HTERT RPE-1 (cell line): ENCODE results near the gene TPSB2.
"Not testable (repeated sequence)": the region's sequence is repeated elsewhere in the genome, so short reads cannot be mapped to it uniquely, and the experiment has no call there.

Source experiments
- in situ Hi-C: fragments of 300-500 bp; cut with MboI; formaldehyde crosslinking; loops from 4 replicates; pipeline ENCODE4 v1.14.3; 2020; ENCODE audit warnings: low sequenced_read_pairs

Gene TPSB2

GRCh38 chr16:1206786-1207185 is 23.2 kb downstream of the TPSB2 start:
- in situ Hi-C loops = no loop called here

DNA sequence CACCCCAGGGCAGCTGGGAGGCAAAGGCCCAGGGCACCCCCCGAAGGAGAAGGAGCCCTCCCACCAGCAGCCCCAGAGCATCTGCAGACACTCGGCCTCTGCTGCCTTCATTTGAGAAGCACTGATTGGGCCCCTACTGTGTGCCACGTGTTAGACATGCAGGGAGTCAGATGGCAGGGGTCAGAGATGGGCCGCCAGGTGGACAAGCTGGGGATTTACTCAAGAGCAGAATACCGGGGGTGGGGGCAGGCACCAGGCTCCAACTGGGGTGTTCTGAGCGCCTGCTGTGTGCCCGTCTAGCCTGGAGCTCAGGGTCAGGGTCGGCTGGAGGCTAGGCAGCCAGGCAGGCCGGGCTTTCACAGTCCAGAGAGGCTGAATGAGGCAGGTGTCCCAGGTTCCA is 23.7 kb downstream of the TPSB2 start:
- in situ Hi-C loops = no loop called here

DNA sequence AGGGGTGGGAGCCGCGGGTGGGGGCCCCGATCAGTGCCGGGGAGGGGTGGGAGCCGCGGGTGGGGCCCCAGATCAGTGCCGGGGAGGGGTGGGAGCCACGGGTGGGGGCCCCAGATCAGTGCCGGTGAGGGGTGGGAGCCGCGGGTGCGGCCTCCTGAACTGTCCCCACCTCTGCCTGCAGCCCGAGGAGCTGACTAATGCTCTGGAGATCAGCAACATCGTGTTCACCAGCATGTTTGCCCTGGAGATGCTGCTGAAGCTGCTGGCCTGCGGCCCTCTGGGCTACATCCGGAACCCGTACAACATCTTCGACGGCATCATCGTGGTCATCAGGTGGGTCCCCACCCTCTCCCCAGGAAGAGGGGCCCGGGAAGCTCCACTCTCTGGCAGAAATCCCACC is 25.1 kb downstream of the TPSB2 start:
- in situ Hi-C loops = no loop called here

GRCh38 chr16:1202274-1202673 is 27.7 kb downstream of the TPSB2 start:
- in situ Hi-C loops = no loop called here

DNA sequence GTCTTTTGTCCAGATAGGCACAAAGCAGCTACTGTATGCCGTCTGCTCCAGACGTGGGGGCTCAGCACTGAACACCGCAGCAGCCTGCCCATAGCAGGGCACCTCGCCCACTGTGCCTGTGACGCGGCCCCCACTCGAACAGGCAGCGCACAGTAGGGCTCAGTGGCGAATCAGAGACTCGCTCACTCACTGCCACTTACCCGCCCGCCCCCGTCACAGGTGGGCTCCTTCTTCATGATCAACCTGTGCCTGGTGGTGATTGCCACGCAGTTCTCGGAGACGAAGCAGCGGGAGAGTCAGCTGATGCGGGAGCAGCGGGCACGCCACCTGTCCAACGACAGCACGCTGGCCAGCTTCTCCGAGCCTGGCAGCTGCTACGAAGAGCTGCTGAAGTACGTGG is 28.5 kb downstream of the TPSB2 start:
- in situ Hi-C loops = no loop called here

DNA sequence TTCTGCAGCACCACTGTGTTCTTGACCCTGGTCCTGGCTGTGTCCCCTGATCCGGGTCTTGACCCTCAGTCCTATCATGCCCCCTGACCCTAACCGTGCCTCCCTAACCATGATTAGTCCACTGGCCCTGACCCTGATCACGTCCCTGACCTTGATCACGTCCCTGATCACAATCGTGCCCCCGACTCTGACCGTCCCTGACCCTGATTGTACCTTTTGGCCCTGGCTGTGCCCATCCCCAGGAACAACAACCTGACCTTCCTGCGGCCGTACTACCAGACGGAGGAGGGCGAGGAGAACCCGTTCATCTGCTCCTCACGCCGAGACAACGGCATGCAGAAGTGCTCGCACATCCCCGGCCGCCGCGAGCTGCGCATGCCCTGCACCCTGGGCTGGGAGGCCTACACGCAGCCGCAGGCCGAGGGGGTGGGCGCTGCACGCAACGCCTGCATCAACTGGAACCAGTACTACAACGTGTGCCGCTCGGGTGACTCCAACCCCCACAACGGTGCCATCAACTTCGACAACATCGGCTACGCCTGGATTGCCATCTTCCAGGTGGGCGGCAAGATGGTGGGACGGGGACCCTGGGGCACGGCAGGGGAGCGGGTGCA is 29.9 kb downstream of the TPSB2 start:
- in situ Hi-C loops = no loop called here

GRCh38 chr16:1199347-1200013 is 30.5 kb downstream of the TPSB2 start:
- in situ Hi-C loops = no loop called here

DNA sequence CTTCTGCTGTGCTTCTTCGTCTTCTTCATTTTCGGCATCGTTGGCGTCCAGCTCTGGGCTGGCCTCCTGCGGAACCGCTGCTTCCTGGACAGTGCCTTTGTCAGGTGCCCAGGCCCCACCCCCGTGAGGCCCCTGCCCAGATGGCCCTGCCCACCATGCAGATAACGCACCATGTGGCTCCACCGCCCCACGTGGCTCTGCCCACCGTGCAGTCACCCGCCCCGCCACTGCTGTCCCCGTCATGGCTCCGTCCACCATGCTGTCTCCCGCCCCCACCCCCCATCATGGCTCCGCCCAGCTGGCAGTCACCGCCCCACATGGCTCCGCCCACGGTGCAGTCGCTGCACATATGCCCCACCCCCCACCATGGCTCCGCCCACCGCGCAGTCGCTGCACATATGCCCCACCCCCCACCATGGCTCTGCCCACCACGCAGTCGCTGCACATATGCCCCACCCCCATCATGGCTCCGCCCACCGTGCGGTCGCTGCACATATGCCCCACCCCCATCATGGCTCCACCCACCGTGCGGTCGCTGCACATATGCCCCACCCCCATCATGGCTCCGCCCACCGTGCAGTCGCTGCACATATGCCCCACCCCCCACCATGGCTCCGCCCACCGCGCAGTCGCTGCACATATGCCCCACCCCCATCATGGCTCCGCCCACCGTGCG is 31.2 kb downstream of the TPSB2 start:
- in situ Hi-C loops = not testable (repeated sequence)

DNA sequence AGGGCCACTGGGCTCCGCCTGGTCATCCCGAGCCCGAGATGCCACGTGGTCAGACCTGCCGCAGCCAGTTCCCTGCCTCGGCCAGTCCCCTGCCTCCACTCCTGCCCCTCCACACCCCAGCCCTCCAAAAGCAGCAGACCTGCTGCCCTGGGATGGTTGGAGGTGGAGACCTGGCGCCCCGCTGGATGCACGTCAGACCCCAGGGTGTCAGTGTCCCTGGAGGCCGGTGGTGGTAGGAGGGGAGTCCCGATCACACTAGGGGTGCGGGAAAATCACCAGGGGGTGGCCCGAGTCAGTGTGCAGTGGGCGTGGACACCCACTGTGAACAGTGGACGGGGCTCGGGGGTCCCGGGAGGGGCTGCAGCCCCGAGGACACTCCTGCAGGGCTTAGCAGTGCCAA is 31.8 kb downstream of the TPSB2 start:
- in situ Hi-C loops = no loop called here

- in situ Hi-C loops = no loop called here
These were observed 32.6 kb downstream of the TPSB2 start for GRCh38 chr16:1197237-1197866.

- in situ Hi-C loops = no loop called here
These were observed 33.5 kb downstream of the TPSB2 start for GRCh38 chr16:1196494-1196893.

GRCh38 chr16:1195393-1195666 is 34.7 kb downstream of the TPSB2 start:
- in situ Hi-C loops = no loop called here

- in situ Hi-C loops = no loop called here
These were observed 35.2 kb downstream of the TPSB2 start for GRCh38 chr16:1194665-1195392.

DNA sequence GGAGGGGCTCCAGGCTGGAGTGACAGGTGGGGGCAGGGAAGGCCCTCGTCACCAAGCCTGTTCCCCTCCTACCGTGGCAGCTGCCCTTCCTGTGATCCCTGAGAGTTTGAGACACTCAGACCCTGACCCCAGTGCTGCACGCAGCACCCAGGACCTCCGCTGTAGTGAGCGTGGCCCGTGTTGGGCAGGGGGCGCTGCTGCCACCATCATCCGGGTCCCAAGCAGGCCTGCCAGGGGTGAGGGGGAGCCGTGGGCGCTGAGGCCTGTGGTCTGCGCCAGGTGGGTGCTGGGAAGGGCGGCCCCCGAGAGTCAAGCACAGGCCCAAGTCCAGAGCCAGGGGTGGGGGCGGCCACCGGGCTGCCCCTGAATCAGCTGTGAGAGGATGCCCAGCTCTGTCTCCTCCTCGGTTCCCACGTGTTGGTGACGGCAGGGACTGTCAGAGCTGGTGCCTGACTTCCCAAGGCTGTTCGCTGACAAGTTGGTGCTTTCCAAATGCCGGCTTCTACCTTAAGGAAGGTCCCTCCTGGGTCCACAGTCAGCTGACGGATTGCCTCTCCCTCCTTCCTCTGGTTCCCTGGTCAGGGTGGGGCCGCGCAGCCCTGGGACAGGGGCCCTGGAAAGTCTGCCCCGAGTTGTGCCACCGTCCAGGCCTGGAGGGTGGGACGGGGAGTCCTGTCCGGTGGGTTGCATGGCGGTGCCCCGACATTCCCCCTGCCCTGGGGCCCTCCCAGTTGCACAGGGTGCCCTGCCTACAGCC is 36.0 kb downstream of the TPSB2 start:
- in situ Hi-C loops = no loop called here

- in situ Hi-C loops = no loop called here
These were observed 36.7 kb downstream of the TPSB2 start for GRCh38 chr16:1193143-1193824.

DNA sequence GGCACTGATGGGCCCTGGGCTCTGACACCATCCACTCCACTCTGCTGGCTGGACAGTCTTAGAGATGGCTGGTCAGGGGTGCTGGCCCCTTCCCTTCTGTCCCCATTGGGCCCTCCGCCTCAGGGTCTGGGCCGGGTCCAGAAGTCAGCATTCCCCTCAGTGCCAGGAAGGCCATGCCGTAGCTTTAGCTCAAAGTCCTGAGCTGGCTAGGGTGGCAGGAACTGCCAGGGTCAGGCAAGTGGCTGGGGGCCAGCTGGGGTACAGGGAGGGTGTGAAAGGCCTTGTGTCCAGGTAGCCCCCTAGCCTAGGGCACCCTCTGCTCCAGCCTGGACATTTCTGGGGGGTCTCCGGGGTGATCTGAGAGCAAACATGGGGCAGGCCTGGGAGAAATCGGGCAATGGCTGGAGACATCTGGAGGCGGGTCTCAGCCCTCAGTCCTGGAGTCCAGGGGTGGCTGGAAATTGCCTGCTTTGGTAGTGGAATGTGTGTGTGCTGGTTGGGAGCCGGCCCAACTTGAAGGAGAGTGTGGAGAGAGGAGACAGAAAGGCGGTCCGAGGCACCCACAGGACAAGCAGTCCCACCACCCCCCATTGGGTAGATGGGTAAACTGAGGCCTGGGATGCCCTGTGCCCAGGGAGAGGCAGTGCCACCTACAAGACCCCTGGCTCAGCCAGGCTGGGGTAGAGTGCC is 37.5 kb downstream of the TPSB2 start:
- in situ Hi-C loops = no loop called here

GRCh38 chr16:1190789-1191188 is 39.2 kb downstream of the TPSB2 start:
- in situ Hi-C loops = not testable (repeated sequence)

GRCh38 chr16:1189455-1189854 is 40.5 kb downstream of the TPSB2 start:
- in situ Hi-C loops = no loop called here

DNA sequence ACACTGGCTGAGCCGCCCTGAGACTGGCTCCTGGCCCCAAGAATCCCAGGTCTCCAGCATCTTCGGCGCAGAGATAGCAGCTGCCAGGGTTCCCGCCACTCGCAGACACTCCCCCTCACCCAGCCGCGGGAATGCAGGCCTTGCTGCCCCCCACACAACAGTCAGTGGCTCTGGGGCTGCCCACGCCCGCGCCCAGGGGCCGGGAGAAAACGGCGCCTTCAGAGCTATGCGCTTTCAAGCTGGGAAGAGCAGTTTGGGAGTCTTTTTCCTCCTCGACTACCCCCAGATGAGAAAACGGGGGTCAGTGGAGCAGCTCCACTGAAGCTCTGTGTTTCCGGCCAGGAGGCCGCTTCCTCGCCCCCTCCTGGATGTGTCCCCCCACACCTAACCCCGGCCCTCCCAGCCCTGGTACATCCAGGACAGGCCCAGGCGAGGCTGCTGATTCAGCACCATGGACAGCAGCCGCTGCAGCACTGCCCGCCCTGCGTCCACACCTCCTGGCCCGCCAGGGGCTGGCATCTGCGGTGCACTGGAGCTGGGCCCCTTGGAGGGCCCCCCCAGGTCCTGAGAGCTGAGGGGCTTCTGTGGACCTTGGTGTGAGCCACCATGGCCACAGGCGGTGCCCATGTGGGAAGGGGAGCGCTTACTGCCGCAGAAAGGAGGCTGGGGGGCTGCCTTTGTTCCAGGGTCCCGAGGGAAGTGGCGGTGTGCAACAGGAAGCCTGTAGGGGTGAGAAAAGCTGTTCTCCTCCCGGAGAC is 41.4 kb downstream of the TPSB2 start:
- in situ Hi-C loops = no loop called here
